GM18520 (cell line): ENCODE results near the gene SYNRG.

ENCODE experiments used
- ATAC-seq: cut with Tn5 transposase; IDR thresholded peaks from one replicate; pipeline ENCODE4 v1.9.1; 2021; ENCODE audit not compliant: unreplicated experiment

Gene SYNRG

DNA sequence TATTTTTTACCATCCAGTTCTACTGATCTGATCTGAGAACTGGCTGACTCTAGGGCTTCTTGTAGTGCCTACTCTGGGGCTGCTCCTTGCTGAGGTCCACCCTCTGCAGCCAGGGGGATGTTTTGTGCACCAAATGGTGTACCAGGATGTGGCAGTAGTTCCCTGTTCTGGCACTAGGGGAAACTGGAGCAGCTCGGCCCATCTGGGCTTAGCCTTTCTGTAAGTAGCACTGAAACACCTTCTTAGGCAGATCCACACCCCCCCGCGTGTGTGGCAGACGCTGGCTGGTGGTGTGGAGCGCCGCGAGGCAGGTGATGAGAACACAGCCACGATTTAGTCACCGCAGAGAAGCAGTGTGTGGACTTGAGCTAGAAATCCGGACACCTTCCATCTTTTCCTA is 102.5 kb downstream of the SYNRG start:
- no peak for ATAC-seq

DNA sequence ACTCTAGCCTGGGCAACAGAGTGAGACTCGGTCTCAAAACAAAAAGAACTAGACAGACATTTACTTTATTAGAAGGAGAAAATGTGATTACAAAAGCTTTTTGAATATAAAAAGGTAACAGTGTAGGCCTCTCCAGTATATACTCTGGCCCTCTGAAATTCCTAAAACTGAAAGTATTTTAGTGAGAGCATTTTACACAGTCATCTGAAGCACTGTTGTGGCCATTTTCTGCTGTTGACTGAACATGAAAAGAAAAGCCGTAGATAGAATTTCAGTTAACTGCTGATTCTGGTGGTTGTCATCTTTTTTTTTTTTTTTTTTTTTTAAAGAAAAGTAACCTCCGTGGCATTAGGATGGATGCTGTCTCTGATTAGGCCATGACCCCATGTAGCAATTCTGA is 103.9 kb downstream of the SYNRG start:
- ATAC-seq, result no peak

DNA sequence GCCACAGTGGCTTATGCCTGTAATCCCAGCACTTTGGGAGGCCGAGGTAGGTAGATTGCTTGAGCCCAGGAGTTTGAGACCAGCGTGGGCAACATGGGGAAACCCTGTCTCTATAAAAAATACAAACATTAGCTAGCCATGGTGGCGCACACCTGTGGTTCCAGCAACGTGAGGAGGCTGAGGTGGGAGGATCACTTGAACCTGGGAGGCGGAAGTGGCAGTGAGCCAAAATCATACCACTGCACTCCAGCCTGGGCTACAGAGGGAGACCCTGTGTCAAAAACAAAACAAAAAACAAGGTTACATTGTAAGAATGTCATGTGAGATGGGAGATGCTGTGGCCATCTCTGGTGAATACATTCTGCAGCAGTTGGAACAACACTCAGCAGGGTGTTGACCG is 106.1 kb downstream of the SYNRG start:
- no peak for ATAC-seq

DNA sequence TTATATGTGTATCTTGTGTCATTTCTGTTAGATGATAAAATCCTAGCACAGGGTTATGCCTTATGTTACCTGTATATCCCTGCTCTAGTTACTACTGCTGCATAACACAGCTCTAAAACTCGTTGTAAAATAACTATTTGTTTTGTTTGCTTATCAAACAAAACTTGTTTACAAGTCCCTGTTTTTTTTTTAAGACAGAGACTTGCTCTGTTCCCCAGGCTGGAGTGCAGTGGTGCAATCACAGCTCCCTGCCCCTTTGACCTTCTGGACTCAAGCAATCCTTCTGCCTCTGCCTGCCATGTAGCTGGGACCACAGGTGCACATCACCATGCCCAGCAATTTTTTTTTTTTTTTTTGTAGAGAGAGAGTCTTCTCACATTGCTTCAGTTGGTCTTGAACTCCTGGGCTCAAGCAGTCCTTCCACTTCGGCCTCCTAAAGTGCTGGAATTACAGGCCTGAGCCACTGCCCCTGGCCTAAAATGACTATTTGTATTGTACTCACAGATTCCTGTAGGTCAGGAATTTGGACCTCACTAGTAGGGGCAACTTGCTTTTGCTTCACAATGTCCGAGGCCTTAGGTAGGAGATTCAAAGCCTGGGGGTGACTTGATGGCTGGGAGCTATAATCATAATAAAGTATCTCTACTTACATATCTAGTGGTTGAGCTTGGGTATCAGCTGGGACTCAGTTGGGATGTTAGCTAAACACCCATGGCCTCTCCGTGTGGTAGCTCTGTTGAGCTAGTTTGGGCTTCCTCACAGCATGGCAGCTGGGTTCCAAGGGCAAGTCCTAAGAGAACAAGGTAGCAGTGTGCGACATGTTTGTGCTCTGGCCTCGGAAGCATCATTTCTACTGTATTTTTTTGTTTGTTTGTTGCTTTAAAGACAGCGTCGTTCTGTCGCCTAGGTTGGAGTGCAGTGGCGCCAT is 106.9 kb downstream of the SYNRG start:
- no peak for ATAC-seq

DNA sequence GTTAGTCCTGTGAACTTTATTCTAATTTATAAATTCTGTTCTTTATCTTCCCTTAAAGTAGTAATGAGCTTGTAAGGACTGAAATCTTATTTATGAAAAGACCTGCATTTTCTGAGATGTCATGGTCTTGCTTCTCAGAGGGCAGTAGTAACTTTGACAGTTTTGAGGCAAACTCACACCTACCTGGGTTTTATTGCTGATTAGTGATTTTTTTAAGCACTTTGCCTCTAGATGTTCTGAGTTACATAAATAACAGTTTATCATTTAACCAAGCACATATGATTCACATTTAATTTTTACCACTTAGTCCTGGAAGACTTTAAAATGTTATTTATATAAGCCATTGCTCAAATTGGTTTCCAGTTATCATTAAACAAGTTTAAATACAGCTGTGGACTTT is 108.8 kb downstream of the SYNRG start:
- no peak for ATAC-seq

DNA sequence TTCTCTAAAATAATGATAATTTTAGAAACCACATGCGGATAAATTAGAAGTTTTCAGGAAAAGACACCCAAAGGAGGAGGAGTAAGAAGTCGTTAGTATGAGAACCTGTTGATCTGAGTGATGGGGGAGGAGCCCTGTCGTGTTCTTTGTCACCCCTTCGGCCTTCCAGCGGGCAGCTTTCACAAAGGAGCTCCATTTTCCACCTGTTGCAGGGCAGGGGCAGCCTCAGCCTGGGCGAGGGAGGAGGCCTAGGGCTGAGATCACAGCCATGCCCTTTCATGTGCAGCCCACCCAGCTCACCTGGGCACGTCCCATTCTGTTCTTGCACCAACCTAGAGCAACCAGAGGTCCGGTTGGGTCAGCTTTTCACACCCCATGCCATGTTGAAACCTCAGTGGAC is 114.2 kb downstream of the SYNRG start:
- ATAC-seq, result no peak

DNA sequence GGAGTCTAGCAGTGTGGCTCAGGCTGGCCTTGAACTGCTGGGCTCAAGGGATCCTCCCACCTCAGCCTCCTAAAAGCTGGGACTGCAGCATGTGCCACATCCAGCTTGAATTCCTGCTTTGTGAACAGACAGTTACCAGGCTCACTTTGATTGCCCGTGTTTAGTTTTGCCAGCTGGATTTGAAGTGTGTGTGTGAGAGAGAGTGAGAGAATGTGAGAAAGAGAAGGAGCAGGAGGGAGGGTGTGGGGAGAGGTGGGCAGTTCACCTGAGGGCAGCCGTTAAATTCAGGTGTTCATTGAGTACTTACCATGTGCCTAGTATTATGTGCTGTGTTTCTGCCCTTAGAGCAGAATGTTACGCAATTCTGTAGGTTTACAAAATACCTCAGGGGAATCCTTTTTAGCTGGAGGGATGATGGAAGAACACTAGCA is 114.8 kb downstream of the SYNRG start:
- ATAC-seq, result no peak

DNA sequence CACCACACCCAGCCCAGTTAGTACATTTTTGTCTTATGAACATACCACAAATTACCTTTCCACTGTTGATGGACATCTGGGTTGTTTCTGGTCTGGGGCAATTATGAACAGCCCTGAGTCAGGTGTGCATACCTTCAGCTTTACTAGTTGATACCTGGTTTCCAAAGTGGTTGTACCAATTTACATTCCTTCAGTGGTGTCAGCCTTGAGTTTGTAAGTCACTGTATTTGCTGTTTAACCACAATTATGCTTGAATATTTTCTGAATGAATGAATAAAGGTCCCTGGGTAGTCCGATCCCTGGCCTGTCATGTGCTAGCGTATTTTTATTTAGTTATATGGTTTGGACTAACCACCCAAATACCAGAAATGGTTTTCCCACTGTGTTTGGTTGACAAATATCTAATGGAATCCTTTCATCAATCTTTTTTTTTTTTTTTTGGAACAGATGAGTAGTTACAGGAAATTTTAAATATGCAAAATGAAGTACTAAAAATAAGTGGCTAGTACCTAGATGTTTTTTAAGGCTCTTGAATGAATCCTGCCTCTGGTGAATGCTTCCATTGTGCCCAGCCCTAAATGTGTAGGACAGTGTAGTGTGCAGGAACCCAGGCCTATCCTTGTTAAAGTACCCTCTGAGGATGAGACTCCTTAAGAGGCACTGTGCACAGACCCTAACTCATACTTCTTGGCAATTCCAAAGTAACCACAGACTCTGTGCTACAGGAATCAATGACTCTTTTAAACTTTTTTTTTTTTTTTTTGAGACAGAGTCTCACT is 115.8 kb downstream of the SYNRG start:
- ATAC-seq, result no peak

DNA sequence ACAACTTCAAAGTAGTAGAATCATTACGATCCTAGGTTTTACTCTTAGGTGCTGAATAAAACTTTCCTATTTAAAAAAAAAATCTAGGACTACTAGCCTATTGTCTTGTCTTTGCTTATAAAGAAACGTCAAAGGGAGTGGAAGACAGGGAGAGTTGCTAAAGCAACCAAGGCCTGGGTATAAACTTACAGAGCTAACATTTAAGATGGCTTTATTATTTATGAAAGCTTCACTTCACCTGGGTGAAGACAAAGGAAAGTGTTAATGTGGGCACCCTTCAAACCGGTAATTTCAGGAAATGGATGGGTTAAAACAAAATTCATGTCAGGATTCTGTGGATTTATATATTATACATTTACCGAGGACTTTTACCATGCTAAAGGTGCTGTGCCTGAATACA is 117.1 kb downstream of the SYNRG start:
- no peak for ATAC-seq

DNA sequence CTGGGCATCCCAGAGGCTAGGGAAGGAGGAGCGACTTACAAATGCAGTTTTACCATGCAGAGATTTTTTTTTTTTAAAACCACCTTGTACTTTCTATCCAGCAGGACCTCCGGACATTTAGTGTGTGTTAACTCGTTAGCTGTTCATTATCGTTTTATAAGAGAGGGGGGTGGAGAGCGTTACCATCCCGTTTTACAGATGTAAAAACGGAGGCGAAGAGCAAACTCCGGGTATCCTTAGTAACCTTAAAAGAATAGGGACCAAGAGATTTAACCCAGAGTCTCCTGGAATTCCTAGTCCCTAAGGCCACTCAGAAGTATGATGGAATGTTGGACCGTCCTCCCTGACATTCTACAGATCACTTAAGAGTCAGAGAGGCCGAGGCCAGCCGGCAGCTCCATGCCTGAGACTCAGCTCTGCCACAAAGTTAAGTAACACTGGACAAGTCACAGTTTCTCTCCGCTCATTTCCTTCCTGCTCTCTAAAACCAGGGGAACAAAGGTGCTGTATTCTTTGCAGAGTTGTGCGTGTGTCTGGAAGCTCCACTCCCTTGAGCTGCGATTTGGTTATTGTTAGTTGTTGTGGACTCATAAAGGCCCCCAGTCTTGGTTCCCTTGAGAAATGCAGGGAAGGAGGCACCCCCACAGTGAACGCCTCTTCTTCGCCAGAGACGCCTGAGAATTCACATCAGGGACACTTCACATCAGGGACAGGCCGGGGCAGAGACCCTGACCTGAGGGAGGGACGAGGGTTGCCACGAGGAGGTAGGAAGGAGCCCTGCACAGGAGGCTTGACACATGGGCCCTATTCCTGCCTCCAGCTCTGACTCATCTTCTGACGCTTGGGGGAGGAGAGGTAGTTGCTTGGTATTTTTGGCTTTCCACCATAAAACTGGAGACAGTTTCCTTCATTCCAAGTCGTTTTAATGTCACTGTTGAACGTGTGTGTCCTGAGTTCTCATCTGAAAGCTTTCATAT is 118.3 kb downstream of the SYNRG start:
- ATAC-seq, result no peak

DNA sequence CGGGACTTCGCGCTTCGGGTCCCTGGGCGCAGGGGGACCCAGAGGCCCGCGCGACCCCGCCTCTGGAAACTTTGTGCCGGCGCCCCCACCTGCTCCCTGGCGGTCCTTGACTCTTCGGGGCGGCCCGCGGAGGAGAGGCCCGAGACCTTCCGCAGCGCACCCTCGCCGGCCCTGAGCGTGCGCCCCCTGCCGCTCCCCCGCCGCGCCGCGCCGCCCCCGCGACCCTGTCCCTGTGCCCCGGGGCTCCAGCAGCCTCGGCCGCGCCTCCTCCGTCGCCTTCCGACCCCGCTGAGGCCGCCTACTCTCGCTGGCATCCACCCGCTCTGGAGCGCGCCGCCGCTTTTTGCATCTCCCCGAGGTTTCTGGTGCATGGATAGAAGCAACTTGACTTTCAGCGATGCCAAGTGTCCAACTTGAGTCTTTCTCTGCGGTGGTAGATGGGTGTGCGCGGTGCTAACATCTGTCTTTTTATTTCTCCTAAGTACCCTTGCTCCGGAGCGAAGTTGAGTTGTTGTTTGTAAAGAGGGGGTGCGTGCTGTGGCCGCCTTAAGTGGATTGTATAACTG is 119.1 kb downstream of the SYNRG start:
- peak; percentile 29 for ATAC-seq

DNA sequence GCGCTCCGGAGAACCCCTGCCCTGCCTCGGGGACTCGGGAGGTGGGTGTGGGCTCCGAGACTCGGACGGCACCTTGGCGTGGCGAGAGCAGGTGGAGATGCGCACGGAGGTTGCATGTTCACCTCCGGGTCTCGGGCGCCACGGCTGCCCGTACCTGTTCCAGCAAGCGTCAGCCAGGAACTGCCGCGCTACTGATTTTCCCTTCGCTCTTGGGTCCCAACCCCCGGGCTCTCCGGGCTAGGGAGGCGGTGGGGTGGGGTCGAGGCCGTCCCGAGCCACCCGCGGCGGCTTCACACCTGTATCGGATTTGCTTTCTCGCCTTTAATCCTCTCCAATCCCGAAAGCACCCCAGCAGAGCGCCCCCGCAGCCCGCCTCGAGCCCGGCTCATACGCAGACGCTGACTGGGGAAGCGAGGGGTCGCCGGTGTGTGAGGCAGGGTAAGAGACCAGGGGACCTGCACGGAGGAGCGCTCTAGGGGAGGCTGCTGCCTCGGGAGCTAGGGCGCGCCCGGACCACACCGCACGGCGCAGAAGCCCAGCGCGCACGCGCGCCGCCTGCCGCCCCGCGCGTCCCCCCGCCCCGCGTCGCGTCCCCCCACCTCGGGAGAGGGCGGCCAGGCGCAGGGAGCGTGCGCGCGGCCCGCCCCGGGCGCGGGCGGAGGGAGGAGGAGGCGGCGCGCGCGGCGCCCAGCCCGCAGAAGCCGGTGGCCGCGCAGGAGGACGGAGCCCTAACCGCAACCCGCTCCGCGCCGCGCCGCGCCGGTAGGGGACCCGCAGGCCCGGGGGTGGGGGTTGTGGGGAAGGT is 119.8 kb downstream of the SYNRG start, which contains the start of gene DUSP14:
Gene DUSP14 (plus strand): TSS at position 695 of the 805 bp plus-strand sequence. CDS start 22,382 bp downstream, outside the sequence.
- ATAC-seq, result peak; percentile 62

DNA sequence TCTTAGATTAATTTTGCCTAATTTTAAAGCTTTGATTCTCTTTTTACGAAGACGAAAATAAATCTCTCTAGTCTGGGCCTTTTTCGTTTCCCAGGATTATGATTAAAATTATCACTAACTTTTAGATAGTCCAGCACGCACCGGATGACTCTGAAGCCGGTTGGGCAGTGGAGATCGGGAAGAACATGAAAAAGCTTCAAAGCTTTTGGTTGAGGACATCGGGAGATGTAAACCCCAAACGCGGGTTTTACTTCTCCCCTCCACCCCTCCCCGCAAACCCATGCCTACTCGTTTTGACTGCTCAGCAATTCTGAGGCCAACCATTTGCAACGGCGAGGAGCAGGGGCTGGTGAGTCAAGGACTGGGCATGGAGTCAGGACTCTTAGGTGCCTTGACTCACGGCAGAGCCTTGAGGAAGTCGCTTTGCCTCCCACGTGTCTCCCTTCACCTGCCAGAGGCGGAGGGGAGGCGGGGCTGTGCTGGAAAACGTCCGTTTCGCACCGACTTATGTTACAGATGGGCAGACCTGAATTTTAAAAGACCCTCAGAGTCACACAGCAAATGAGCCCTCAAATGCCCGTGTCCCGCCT is 120.5 kb downstream of the SYNRG start:
- ATAC-seq, result no peak

DNA sequence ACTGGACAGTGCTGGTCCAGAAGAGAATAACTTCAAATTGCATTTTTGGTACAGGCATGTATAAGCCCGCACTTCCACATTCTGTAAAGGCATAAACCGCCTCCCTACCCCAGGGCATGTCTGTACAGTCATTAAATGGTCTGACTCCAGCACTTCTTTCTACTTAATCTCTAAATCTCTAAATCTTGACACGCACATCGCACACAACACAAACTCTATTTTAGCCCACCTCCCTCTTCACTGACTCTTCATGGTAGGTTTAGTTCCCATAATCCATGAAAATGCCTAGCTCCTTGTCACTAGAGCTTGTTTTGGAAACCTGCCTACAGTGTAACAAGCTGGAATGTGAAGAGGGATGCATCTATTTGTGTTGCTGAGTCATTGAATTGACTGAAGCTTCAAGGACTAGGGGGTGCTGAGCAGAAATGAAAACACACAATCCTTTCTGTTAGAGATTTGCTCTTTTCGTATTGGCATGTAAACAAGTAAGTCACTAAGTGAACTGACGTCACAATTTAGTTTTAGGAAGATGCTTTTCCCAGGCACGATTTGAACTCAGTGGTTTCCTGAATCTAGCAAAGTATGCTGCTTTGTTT is 121.1 kb downstream of the SYNRG start:
- ATAC-seq, result no peak

DNA sequence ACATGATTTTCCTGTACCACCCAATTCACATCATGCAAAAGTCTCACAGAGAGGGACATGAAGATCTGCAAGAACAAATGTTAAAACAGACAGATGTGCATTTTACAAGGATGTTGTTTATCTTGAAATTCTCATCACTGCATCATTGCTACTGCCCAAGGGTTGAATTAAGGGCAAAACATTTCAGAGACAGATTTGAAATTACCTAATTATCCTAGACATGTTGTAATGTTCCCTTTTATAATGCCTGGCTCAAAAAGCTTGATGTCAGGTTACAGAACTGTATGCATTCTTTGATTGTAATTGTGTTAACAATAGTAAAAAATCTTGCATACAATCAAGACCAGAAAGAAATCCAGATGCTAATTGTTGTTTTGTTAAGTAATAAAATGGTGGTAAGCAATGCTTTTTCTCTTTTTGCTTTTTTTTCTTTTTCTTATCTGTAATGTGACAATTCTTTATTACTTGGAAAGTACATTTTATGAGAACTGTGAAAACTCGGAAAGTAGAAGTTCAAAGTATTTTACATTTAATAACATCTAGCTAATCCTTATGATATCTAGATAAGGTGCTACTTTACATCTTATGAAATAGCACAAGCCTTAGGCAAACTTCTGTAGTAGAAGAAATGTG is 123.2 kb downstream of the SYNRG start:
- no peak for ATAC-seq

DNA sequence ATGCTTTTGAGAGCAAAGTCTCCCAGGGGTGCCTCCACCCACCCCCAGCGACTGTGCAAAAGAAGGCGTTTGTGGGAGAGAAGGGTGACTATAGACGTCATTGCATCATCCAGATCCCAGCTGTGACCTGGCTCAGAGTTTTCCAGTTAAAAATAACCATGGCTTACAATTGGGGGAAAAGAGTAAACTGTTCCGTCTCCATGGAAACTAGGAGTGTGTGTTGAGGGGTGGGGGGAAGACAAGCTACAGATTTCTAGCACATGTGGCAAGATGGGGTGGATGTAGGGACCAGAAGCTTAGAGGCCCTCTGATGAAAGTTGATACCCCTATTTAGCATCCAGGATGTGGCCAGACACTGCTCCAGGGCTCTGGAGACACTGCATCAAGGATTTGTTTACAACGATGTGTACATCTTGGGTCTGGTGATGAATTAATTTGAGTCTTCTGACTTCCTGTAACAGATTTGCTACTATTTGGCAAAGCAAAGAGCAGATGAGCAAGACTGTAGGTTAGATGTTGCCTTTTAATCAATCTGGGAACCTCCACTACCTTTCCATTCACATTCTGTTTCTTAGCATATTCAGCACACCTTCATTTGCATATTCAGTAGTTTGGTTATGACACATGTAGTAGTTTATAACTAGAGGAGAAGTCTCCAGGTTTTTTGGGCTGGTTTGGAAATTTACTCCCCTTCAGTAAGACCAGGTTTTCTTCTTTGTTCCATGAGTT is 125.7 kb downstream of the SYNRG start:
- no peak for ATAC-seq

DNA sequence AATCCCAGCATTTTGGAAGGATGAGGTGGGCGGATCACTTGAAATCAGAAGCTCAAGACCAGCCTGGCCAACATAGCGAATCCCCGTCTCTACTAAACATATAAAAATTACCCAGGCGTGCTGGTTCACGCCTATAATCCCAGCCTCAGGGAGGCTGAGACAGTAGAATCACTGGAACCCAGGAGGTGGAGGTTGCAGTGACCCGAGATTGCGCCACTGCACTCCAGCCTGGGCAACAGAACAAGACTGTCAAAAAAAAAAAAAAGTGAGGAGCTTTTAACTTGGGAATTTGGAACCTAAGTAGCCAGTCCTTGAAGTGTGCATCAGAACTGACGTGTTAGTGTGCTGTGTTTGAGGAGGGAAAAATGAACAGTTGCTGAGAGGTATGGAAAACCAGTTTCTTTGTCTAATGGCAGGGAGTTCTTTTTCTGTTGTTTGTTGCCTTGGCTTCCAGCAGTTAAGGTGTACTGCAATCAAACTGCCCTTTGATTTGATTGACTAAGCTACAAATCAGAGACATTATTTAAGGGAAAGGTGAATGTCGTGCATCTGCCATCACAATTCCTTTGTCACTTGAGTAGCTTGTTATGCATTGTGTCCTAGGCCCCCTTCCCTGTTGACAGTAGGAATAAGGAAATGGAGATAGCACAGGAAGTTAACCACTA is 128.1 kb downstream of the SYNRG start:
- no peak for ATAC-seq
